CD4-positive, alpha-beta memory T cell (primary cell): ENCODE data around the gene KIF22. TPM values are rescaled to one million over a fixed set of nuclear protein-coding genes. Genes with fewer than 3 reads are reported as not detected.

Experiments used
- CTCF ChIA-PET: fragments of 350-600 bp; sonication (Branson Sonifier 250); formaldehyde crosslinking; loops from one replicate; lab custom pipeline; 2021; ENCODE audit warnings: inconsistent platforms; ENCODE audit not compliant: partially characterized antibody; lab: Charles Lee
- POLR2A ChIA-PET: fragments of 350-600 bp; sonication (Branson Sonifier 250); formaldehyde crosslinking; loops from one replicate; lab custom pipeline; 2021; ENCODE audit not compliant: partially characterized antibody; lab: Charles Lee
- DNase-seq, 5 donors: peaks; one replicate each; pipeline versions ENCODE4 v3.0.0 to v3.0.0-alpha.2; 2020 to 2022; ENCODE audit warnings: mixed read lengths in 1 of 5
- H3K27ac ChIP-seq: one replicate; pipeline ENCODE4 v1.7.0; 2013; ENCODE audit warnings: low read depth, low read length
- H3K27me3 ChIP-seq: 2 replicates; pipeline ENCODE4 v1.7.0; 2013; ENCODE audit warnings: mild to moderate bottlenecking, low read length, moderate library complexity; ENCODE audit not compliant: insufficient read depth
- H3K36me3 ChIP-seq: 2 replicates; pipeline ENCODE4 v1.7.0; 2013; ENCODE audit warnings: mild to moderate bottlenecking, low read length, moderate library complexity; ENCODE audit not compliant: insufficient read depth
- H3K4me1 ChIP-seq: 2 replicates; pipeline ENCODE4 v1.7.0; 2013; ENCODE audit warnings: mild to moderate bottlenecking, low read length, moderate library complexity; ENCODE audit not compliant: insufficient read depth
- H3K4me3 ChIP-seq, 2 donors: one replicate each; pipeline ENCODE4 v1.7.0; 2013; ENCODE audit warnings: low read length in 2 of 2, mild to moderate bottlenecking in 1 of 2
- H3K9me3 ChIP-seq, 2 donors: one replicate each; pipeline ENCODE4 v1.7.0; 2013; ENCODE audit warnings: low read length in 2 of 2, control low read depth in 1 of 2; ENCODE audit not compliant: control insufficient read depth in 1 of 2
- H3K27ac Mint-ChIP-seq, 7 donors: one replicate each; pipeline ENCODE4 v1.8.0; 2020 to 2021; ENCODE audit warnings: mixed read lengths in 7 of 7, mild to moderate bottlenecking in 6 of 7, inconsistent platforms in 3 of 7, moderate library complexity in 3 of 7
- H3K27me3 Mint-ChIP-seq, 2 donors: one replicate each; pipeline ENCODE4 v1.8.0; 2020 to 2021; ENCODE audit warnings: mixed read lengths in 2 of 2
- H3K36me3 Mint-ChIP-seq, 2 donors: one replicate each; pipeline ENCODE4 v1.8.0; 2020 to 2021; ENCODE audit warnings: mixed read lengths in 2 of 2, inconsistent platforms in 1 of 2, mild to moderate bottlenecking in 1 of 2
- H3K4me1 Mint-ChIP-seq, 4 donors: one replicate each; pipeline ENCODE4 v1.8.0; 2020 to 2021; ENCODE audit warnings: mixed read lengths in 4 of 4, mild to moderate bottlenecking in 1 of 4
- H3K4me3 Mint-ChIP-seq, 8 donors: one replicate each; pipeline ENCODE4 v1.8.0; 2020 to 2021; ENCODE audit warnings: mixed read lengths in 8 of 8, mild to moderate bottlenecking in 7 of 8, moderate library complexity in 6 of 8, inconsistent platforms in 3 of 8
- H3K9me3 Mint-ChIP-seq, 8 donors: one replicate each; pipeline ENCODE4 v1.8.0; 2020 to 2021; ENCODE audit warnings: mixed read lengths in 8 of 8, mild to moderate bottlenecking in 5 of 8, inconsistent platforms in 3 of 8, moderate library complexity in 1 of 8
- intact Hi-C: fragments of 100-400 bp; cut with micrococcal nuclease; formaldehyde crosslinking; loops from one replicate; pipeline ENCODE4 v1.15.1; 2023
- polyA plus RNA-seq, 2 donors: library from polyadenylated mRNA; unstranded; fragments of 300-500 nt; fragmentation: Illumina TruSeq; gene quantifications; one replicate each; pipeline ENCODE4 v1.2.3, GENCODE V29; 2021
- total RNA-seq, 2 experiments: library from RNA; stranded (reverse); gene quantifications; one replicate each; pipeline ENCODE4 v1.2.3, GENCODE V29; 2021

Gene KIF22
- total and polyA plus RNA-seq, 4 experiments from 2014 or later: 35.7 to 98.6 (median 71.8) TPM

- H3K27me3 ChIP-seq: no peaks in the 10 kb centered on the region
- H3K36me3 ChIP-seq: peaks cover 12% of the 10 kb centered on the region
- intact Hi-C loops: loop anchor here (1.0 to 10.0 kb wide), 9 partner anchors 10 to 178 kb away; partner anchors contain the start of genes CDIPT, HIRIP3, INO80E and KIF22
- H3K27ac ChIP-seq: peak overlapping the region; percentile 77
- peaks cover 72% of the 10 kb centered on the region for H3K4me1 ChIP-seq
- H3K4me1 Mint-ChIP-seq: peaks cover 32 to 87% (median 57%) of the 10 kb centered on the region in 4 donors
- H3K36me3 Mint-ChIP-seq: peaks cover 19 to 38% of the 10 kb centered on the region in 2 donors
- DNase-seq: peak; percentile 36 to 73 (median 44)
- peak overlapping the region; percentile 90 to 100 (median 97) for H3K27ac Mint-ChIP-seq
- no peaks in the 10 kb centered on the region for H3K9me3 ChIP-seq
- H3K4me3 ChIP-seq: peak overlapping the region; percentile 91 to 95
- H3K9me3 Mint-ChIP-seq: no peaks in the 10 kb centered on the region
- H3K4me3 Mint-ChIP-seq: peak overlapping the region; percentile 95 to 99 (median 98)
- POLR2A ChIA-PET: interaction anchor here (0.5 to 24.0 kb wide), 18 partner anchors 5 to 179 kb away, joined by 3 to 522 read pairs (median 9); partner anchors contain the start of genes C16orf54, HIRIP3, INO80E and KCTD13
- H3K27me3 Mint-ChIP-seq: peaks cover 0 to 2% of the 10 kb centered on the region in 2 donors
- CTCF ChIA-PET: interaction anchor here (0.7 to 8.2 kb wide), 15 partner anchors 9 to 116 kb away, joined by 3 to 129 read pairs (median 6); partner anchors contain the start of gene MAZ
These were observed 26.3 kb downstream of the KIF22 start for GRCh38 chr16:29816694-29817441.

GRCh38 chr16:29818082-29818481 lies 27.5 kb downstream of the KIF22 start:
- H3K4me1 ChIP-seq: peaks cover 75% of the 10 kb centered on the region
- ChIA-PET POLR2A (interaction anchor here (0.6 to 24.0 kb wide), 8 partner anchors 4 to 116 kb away, joined by 3 to 522 read pairs (median 36); partner anchors contain the start of genes C16orf54, KIF22, MAZ and MVP), CTCF (interaction anchor here (0.7 to 8.2 kb wide), 13 partner anchors 10 to 155 kb away, joined by 3 to 129 read pairs (median 6); partner anchors contain the start of genes CDIPT and MAZ)
- peaks cover 12% of the 10 kb centered on the region for H3K36me3 ChIP-seq
- no peak overlapping the region for H3K4me3 ChIP-seq
- H3K36me3 Mint-ChIP-seq: peaks cover 19 to 38% of the 10 kb centered on the region in 2 donors
- no peaks in the 10 kb centered on the region for H3K9me3 ChIP-seq
- peak overlapping the region in 6 of 7 donors; percentile 14 to 82 (median 62) for H3K27ac Mint-ChIP-seq
- no peak overlapping the region for H3K27ac ChIP-seq
- peaks cover 33 to 88% (median 61%) of the 10 kb centered on the region in 4 donors for H3K4me1 Mint-ChIP-seq
- no peaks in the 10 kb centered on the region for H3K9me3 Mint-ChIP-seq
- no peaks in the 10 kb centered on the region for H3K27me3 ChIP-seq
- peaks cover 0 to 2% of the 10 kb centered on the region in 2 donors for H3K27me3 Mint-ChIP-seq
- peak overlapping the region; percentile 61 to 98 (median 76) for H3K4me3 Mint-ChIP-seq
- DNase-seq: no peak
- intact Hi-C loops: loop anchor here (10.0 kb wide), 1 partner anchor 177 kb away; the partner anchor contains the start of genes HIRIP3 and INO80E

- peak overlapping the region in 1 of 2 donors; percentile 92 for H3K4me3 ChIP-seq
- H3K4me1 Mint-ChIP-seq: peaks cover 33 to 88% (median 64%) of the 10 kb centered on the region in 4 donors
- peaks cover 83% of the 10 kb centered on the region for H3K4me1 ChIP-seq
- peaks cover 0 to 2% of the 10 kb centered on the region in 2 donors for H3K27me3 Mint-ChIP-seq
- intact Hi-C loops: loop anchor here (10.0 kb wide), 1 partner anchor 175 kb away; the partner anchor contains the start of genes HIRIP3 and INO80E
- POLR2A ChIA-PET: interaction anchor here (0.8 to 24.0 kb wide), 15 partner anchors 2 to 247 kb away, joined by 3 to 522 read pairs (median 4); partner anchors contain the start of genes C16orf54, CDIPT, KIF22 and MAZ
- CTCF ChIA-PET: interaction anchor here (1.0 to 8.2 kb wide), 11 partner anchors 9 to 119 kb away, joined by 3 to 129 read pairs (median 6); no protein-coding TSS in a partner anchor
- H3K4me3 Mint-ChIP-seq: peak overlapping the region; percentile 97 to 99 (median 98)
- no peak for DNase-seq
- H3K9me3 ChIP-seq: no peaks in the 10 kb centered on the region
- peaks cover 12% of the 10 kb centered on the region for H3K36me3 ChIP-seq
- no peaks in the 10 kb centered on the region for H3K9me3 Mint-ChIP-seq
- no peaks in the 10 kb centered on the region for H3K27me3 ChIP-seq
- peak overlapping the region; percentile 91 to 97 (median 96) for H3K27ac Mint-ChIP-seq
- peaks cover 19 to 38% of the 10 kb centered on the region in 2 donors for H3K36me3 Mint-ChIP-seq
- H3K27ac ChIP-seq: peak overlapping the region; percentile 12
These were observed 29.0 kb downstream of the KIF22 start for GRCh38 chr16:29819506-29819905.

GRCh38 chr16:29820271-29820701 lies 29.7 kb downstream of the KIF22 start, which contains the start of gene MVP:
Gene MVP, plus strand, starts transcription at chr16:29820462. Its CDS starts 10,088 bp downstream, at chr16:29830550.
- intact Hi-C loops: loop anchor here (1.0 kb wide), 1 partner anchor 28 kb away; no protein-coding TSS in a partner anchor
- Histone ChIP-seq H3K9me3 (no peaks in the 10 kb centered on the region), H3K4me1 (peaks cover 83% of the 10 kb centered on the region), H3K27ac (peak within 1 kb of the TSS; percentile 86), H3K27me3 (no peaks in the 10 kb centered on the region), H3K4me3 (peak within 1 kb of the TSS; percentile 92 to 99), H3K36me3 (peaks cover 12% of the 10 kb centered on the region)
- Mint-ChIP-seq H3K4me3 (peak within 1 kb of the TSS; percentile 97 to 99 (median 98)), H3K9me3 (no peaks in the 10 kb centered on the region), H3K27ac (peak within 1 kb of the TSS; percentile 91 to 97 (median 96)), H3K4me1 (peaks cover 33 to 88% (median 63%) of the 10 kb centered on the region in 4 donors), H3K27me3 (peaks cover 0 to 2% of the 10 kb centered on the region in 2 donors), H3K36me3 (peaks cover 23 to 42% of the 10 kb centered on the region in 2 donors)
- CTCF ChIA-PET: interaction anchor here (1.0 to 8.2 kb wide), 9 partner anchors 12 to 129 kb away, joined by 3 to 129 read pairs (median 6); no protein-coding TSS in a partner anchor
- DNase-seq: peak; percentile 36 to 52 (median 47)
- POLR2A ChIA-PET: interaction anchor here (0.7 to 24.0 kb wide), 15 partner anchors 9 to 175 kb away, joined by 3 to 522 read pairs (median 4); partner anchors contain the start of genes C16orf54, CDIPT, KIF22 and MAZ

- peak; percentile 24 to 81 (median 39) for DNase-seq
- Histone ChIP-seq H3K36me3 (peaks cover 12% of the 10 kb centered on the region), H3K27me3 (no peaks in the 10 kb centered on the region), H3K4me3 (peak overlapping the region; percentile 92 to 99), H3K27ac (peak overlapping the region; percentile 86), H3K4me1 (peaks cover 89% of the 10 kb centered on the region), H3K9me3 (no peaks in the 10 kb centered on the region)
- no peaks in the 10 kb centered on the region for H3K27me3 Mint-ChIP-seq
- peak overlapping the region; percentile 91 to 97 (median 96) for H3K27ac Mint-ChIP-seq
- H3K9me3 Mint-ChIP-seq: no peaks in the 10 kb centered on the region
- POLR2A ChIA-PET: interaction anchor here (0.6 to 24.0 kb wide), 17 partner anchors 10 to 122 kb away, joined by 3 to 522 read pairs (median 4); partner anchors contain the start of genes C16orf54, CDIPT, KIF22 and MAZ
- H3K4me1 Mint-ChIP-seq: peaks cover 30 to 88% (median 63%) of the 10 kb centered on the region in 4 donors
- peaks cover 25 to 39% of the 10 kb centered on the region in 2 donors for H3K36me3 Mint-ChIP-seq
- intact Hi-C loops: loop anchor here (1.0 kb wide), 1 partner anchor 27 kb away; no protein-coding TSS in a partner anchor
- H3K4me3 Mint-ChIP-seq: peak overlapping the region; percentile 97 to 99 (median 98)
- CTCF ChIA-PET: interaction anchor here (1.0 to 8.2 kb wide), 10 partner anchors 13 to 130 kb away, joined by 3 to 129 read pairs (median 4); no protein-coding TSS in a partner anchor
These were observed 30.4 kb downstream of the KIF22 start for GRCh38 chr16:29820730-29821642.
